Neuronal stem cell (in vitro differentiated cells): Measurements from ENCODE around the gene F9.

Experiments
- DNase-seq: peaks from one replicate; pipeline ENCODE4 v3.0.0-alpha.2; 2013; ENCODE audit warnings: low spot score
- H2AFZ ChIP-seq: one replicate; pipeline ENCODE4 v1.6.1; 2013; ENCODE audit warnings: mild to moderate bottlenecking, low read length, inconsistent platforms
- H2AK5ac ChIP-seq: 2 replicates; pipeline ENCODE4 v1.6.1; 2013; ENCODE audit warnings: low read depth, mild to moderate bottlenecking, inconsistent platforms, low read length, moderate library complexity, mixed read lengths
- H2BK120ac ChIP-seq: 2 replicates; pipeline ENCODE4 v1.6.1; 2013; ENCODE audit warnings: low read depth, mild to moderate bottlenecking, inconsistent platforms, low read length, moderate library complexity, mixed read lengths
- H2BK12ac ChIP-seq: one replicate; pipeline ENCODE4 v1.6.1; 2013; ENCODE audit warnings: low read length, inconsistent platforms
- H2BK15ac ChIP-seq: 2 replicates; pipeline ENCODE4 v1.6.1; 2013; ENCODE audit warnings: mild to moderate bottlenecking, low read length, inconsistent platforms, mixed read lengths
- H2BK5ac ChIP-seq: one replicate; pipeline ENCODE4 v1.6.1; 2013; ENCODE audit warnings: inconsistent platforms, mild to moderate bottlenecking, low read length, moderate library complexity
- H3K14ac ChIP-seq: one replicate; pipeline ENCODE4 v1.6.1; 2013; ENCODE audit warnings: low read length, inconsistent platforms
- H3K18ac ChIP-seq: 2 replicates; pipeline ENCODE4 v1.6.1; 2013; ENCODE audit warnings: low read length, inconsistent platforms
- H3K23ac ChIP-seq: 2 replicates; pipeline ENCODE4 v1.6.1; 2013; ENCODE audit warnings: low read depth, mild to moderate bottlenecking, mixed read lengths, low read length, inconsistent platforms; ENCODE audit not compliant: poor library complexity
- H3K27ac ChIP-seq: replicated peaks from 3 replicates; pipeline ENCODE4 v1.5.1; 2013; ENCODE audit warnings: low read length, inconsistent platforms
- H3K27me3 ChIP-seq, 3 experiments: 2 replicates each; pipeline ENCODE4 v1.6.1; 2013; ENCODE audit warnings: low read length in 3 of 3, mild to moderate bottlenecking in 2 of 3, inconsistent platforms in 1 of 3, low read depth in 1 of 3, mixed read lengths in 1 of 3, moderate library complexity in 1 of 3; ENCODE audit not compliant: control insufficient read depth in 3 of 3, insufficient read depth in 3 of 3
- H3K36me3 ChIP-seq, 2 donors: replicated peaks in 1 of 2; 2 replicates each; pipeline ENCODE4 v1.6.1; 2013; ENCODE audit warnings: low read length in 2 of 2; ENCODE audit not compliant: control insufficient read depth in 2 of 2, insufficient read depth in 2 of 2
- H3K4ac ChIP-seq: 2 replicates; pipeline ENCODE4 v1.6.1; 2013; ENCODE audit warnings: inconsistent platforms, mild to moderate bottlenecking, low read length, moderate library complexity
- H3K4me1 ChIP-seq, 2 donors: 1 replicate in 1 of 2; 2 replicates in 1 of 2; pipeline ENCODE4 v1.6.1; 2013; ENCODE audit warnings: low read length in 2 of 2, low read depth in 1 of 2; ENCODE audit not compliant: control insufficient read depth in 2 of 2, insufficient read depth in 1 of 2
- H3K4me2 ChIP-seq: one replicate; pipeline ENCODE4 v1.6.1; 2013; ENCODE audit warnings: mild to moderate bottlenecking, low read length, inconsistent platforms; ENCODE audit not compliant: insufficient read depth, poor library complexity, severe bottlenecking
- H3K4me3 ChIP-seq, 2 donors: 2 replicates each; pipeline ENCODE4 v1.5.1; 2013; ENCODE audit warnings: low read length in 2 of 2, mild to moderate bottlenecking in 2 of 2, inconsistent platforms in 1 of 2, moderate library complexity in 1 of 2
- H3K79me1 ChIP-seq: one replicate; pipeline ENCODE4 v1.6.1; 2013; ENCODE audit warnings: low read depth, mild to moderate bottlenecking, inconsistent platforms, low read length, moderate library complexity
- H3K9ac ChIP-seq: one replicate; pipeline ENCODE4 v1.6.1; 2013; ENCODE audit warnings: mild to moderate bottlenecking, low read depth, low read length, inconsistent platforms; ENCODE audit not compliant: poor library complexity
- H3K9me3 ChIP-seq, 2 donors: replicated peaks in 1 of 2; 2 replicates each; pipeline versions ENCODE3 to v1.6.1; 2013; ENCODE audit warnings: low read length in 2 of 2, mild to moderate bottlenecking in 2 of 2, inconsistent platforms in 1 of 2, low read depth in 1 of 2, mixed read lengths in 1 of 2, moderate library complexity in 1 of 2; ENCODE audit not compliant: control insufficient read depth in 2 of 2, insufficient read depth in 1 of 2
- H4K8ac ChIP-seq: one replicate; pipeline ENCODE4 v1.6.1; 2013; ENCODE audit warnings: low read depth, mild to moderate bottlenecking, inconsistent platforms, low read length, moderate library complexity
- H4K91ac ChIP-seq: one replicate; pipeline ENCODE4 v1.6.1; 2013; ENCODE audit warnings: low read length, low read depth, mild to moderate bottlenecking, inconsistent platforms; ENCODE audit not compliant: poor library complexity
- WGBS, 2 donors: extraction: QIAGEN DNeasy Blood & Tissue Kit; methylation state at CpG; one replicate each; pipeline ENCODE4 v1.1.7; 2013; ENCODE audit warnings: missing lambda C conversion rate in 2 of 2, mixed read lengths in 1 of 2; ENCODE audit not compliant: insufficient read length in 2 of 2, insufficient replicate concordance in 1 of 2; ENCODE audit errors: extremely low coverage in 2 of 2; 5-methylcytosine and 5-hydroxymethylcytosine counted together

F9 gene

DNA sequence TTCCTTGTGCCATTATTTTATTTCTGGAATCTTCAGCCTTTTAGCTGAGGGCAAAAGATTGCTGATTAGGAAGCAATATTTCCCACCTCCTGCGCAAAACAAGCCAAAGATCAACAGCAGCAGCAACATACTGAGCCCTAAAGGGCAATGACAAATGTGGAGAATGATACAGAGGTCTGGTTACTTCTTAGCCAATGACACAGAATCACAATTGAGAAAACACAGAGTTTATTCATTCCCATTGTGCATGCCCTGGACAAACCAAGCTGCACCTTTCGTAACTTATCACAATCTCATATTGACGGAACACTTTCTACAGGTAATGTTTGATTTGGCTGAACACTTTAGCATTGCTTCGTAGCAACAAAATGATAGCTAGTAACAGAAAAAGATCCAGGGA, 13.4 kb downstream of the F9 start:
- H2BK12ac ChIP-seq: no peak overlapping the region
- H3K14ac ChIP-seq: no peak overlapping the region
- H3K4me1 ChIP-seq: no peaks in the 10 kb centered on the region
- no peak overlapping the region for H2BK15ac ChIP-seq
- no peak overlapping the region for H4K8ac ChIP-seq
- H2BK120ac ChIP-seq: no peak overlapping the region
- H3K27ac ChIP-seq: no peak overlapping the region
- no peak overlapping the region for H3K18ac ChIP-seq
- H3K23ac ChIP-seq: no peak overlapping the region
- H3K79me1 ChIP-seq: no peaks in the 10 kb centered on the region
- no peak overlapping the region for H2AFZ ChIP-seq
- H3K9ac ChIP-seq: no peak overlapping the region
- no CpG with 5 or more reads among the region's 4 CpGs for WGBS, 2 donors
- no peak overlapping the region for H3K4me2 ChIP-seq
- H3K4ac ChIP-seq: no peak overlapping the region
- no peak for DNase-seq
- no peaks in the 10 kb centered on the region for H3K9me3 ChIP-seq
- peaks cover 0 to 11% (median 0%) of the 10 kb centered on the region in 3 experiments for H3K27me3 ChIP-seq
- H2AK5ac ChIP-seq: no peak overlapping the region
- no peak overlapping the region for H4K91ac ChIP-seq
- no peak overlapping the region for H3K4me3 ChIP-seq
- no peaks in the 10 kb centered on the region for H3K36me3 ChIP-seq
- H2BK5ac ChIP-seq: no peak overlapping the region

GRCh38 chrX:139544591-139544990, 14.1 kb downstream of the F9 start:
- H3K9ac ChIP-seq: no peak overlapping the region
- no peak overlapping the region for H4K8ac ChIP-seq
- no peak overlapping the region for H3K4me3 ChIP-seq
- peaks cover 0 to 7% (median 0%) of the 10 kb centered on the region in 3 experiments for H3K27me3 ChIP-seq
- no peak overlapping the region for H3K27ac ChIP-seq
- WGBS, 2 donors: no CpG with 5 or more reads among the region's 3 CpGs
- H2BK12ac ChIP-seq: no peak overlapping the region
- no peak overlapping the region for H2BK120ac ChIP-seq
- no peak overlapping the region for H3K18ac ChIP-seq
- no peak overlapping the region for H3K23ac ChIP-seq
- H2AFZ ChIP-seq: no peak overlapping the region
- no peak overlapping the region for H2BK15ac ChIP-seq
- no peak overlapping the region for H2BK5ac ChIP-seq
- H3K36me3 ChIP-seq: no peaks in the 10 kb centered on the region
- DNase-seq: no peak
- no peak overlapping the region for H3K14ac ChIP-seq
- no peak overlapping the region for H2AK5ac ChIP-seq
- H3K79me1 ChIP-seq: no peaks in the 10 kb centered on the region
- H3K4ac ChIP-seq: no peak overlapping the region
- no peak overlapping the region for H3K4me2 ChIP-seq
- H3K9me3 ChIP-seq: no peaks in the 10 kb centered on the region
- no peak overlapping the region for H4K91ac ChIP-seq
- H3K4me1 ChIP-seq: no peaks in the 10 kb centered on the region

- Histone ChIP-seq H4K8ac (no peak overlapping the region), H3K27ac (no peak overlapping the region), H2BK15ac (no peak overlapping the region), H3K14ac (no peak overlapping the region), H2AK5ac (no peak overlapping the region), H2BK12ac (no peak overlapping the region), H3K36me3 (no peaks in the 10 kb centered on the region), H3K23ac (no peak overlapping the region), H2BK120ac (no peak overlapping the region), H3K9ac (no peak overlapping the region), H3K4me3 (no peak overlapping the region), H3K79me1 (peaks cover 2% of the 10 kb centered on the region), H3K27me3 (peaks cover 0 to 7% (median 0%) of the 10 kb centered on the region in 3 experiments), H2AFZ (no peak overlapping the region), H2BK5ac (no peak overlapping the region), H3K9me3 (no peaks in the 10 kb centered on the region), H3K18ac (no peak overlapping the region), H4K91ac (no peak overlapping the region), H3K4ac (no peak overlapping the region), H3K4me2 (no peak overlapping the region), H3K4me1 (no peaks in the 10 kb centered on the region)
- no peak for DNase-seq
These were observed 23.8 kb downstream of the F9 start for GRCh38 chrX:139554376-139554775.

DNA sequence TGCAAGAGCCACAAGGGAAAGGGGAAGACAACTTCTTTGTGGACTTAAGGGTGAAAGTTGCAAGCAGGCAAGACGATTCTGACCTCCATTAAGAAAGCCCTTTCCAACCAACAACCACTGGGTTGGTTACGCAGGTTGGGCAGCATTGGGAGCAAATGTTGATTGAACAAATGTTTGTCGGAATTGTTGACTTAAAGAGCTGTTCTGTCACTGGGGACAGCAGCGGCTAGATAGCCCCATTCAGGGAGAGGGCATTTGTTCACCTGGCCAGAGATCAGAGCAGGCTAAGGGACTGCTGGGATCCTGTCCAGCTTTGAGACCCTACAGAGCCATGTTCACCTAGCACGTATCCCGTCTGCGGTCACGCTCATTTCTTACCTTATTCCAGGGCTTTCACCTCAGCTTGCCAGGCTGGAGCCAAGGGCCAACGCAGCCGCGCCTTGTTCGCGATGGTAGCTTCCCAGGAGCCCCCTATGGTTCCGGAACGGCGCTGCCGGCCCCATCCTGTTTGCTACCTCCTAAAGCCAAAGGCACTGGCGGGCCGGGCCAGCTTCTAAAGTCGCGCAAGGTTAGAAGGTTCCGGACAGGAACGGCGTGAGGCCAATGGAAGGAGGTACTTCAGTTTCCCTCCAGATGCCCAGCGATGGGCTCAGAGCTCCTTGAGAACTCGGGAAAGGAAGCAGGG, 24.6 kb downstream of the F9 start:
- Histone ChIP-seq H3K36me3 (no peaks in the 10 kb centered on the region), H3K4me1 (no peaks in the 10 kb centered on the region), H3K23ac (no peak overlapping the region), H3K9ac (no peak overlapping the region), H2BK12ac (no peak overlapping the region), H3K27me3 (peaks cover 0 to 7% (median 0%) of the 10 kb centered on the region in 3 experiments), H3K4me3 (no peak overlapping the region), H3K79me1 (peaks cover 2% of the 10 kb centered on the region), H3K18ac (no peak overlapping the region), H2BK120ac (no peak overlapping the region), H3K14ac (no peak overlapping the region), H2BK5ac (no peak overlapping the region), H3K4ac (no peak overlapping the region), H2AK5ac (no peak overlapping the region), H3K9me3 (no peaks in the 10 kb centered on the region), H2BK15ac (no peak overlapping the region), H2AFZ (no peak overlapping the region), H4K8ac (no peak overlapping the region), H3K4me2 (no peak overlapping the region), H4K91ac (no peak overlapping the region), H3K27ac (no peak overlapping the region)
- no peak for DNase-seq
- WGBS, 2 donors: no CpG with 5 or more reads among the region's 26 CpGs
